ENCODE results near the gene ZBTB20. TPM values are rescaled to one million over a fixed set of nuclear protein-coding genes. Genes with fewer than 3 reads are reported as not detected.

The ZBTB20 gene
- total RNA-seq, 3 donors from 2014 or later, result 62.9 to 150 (median 109) TPM

DNA sequence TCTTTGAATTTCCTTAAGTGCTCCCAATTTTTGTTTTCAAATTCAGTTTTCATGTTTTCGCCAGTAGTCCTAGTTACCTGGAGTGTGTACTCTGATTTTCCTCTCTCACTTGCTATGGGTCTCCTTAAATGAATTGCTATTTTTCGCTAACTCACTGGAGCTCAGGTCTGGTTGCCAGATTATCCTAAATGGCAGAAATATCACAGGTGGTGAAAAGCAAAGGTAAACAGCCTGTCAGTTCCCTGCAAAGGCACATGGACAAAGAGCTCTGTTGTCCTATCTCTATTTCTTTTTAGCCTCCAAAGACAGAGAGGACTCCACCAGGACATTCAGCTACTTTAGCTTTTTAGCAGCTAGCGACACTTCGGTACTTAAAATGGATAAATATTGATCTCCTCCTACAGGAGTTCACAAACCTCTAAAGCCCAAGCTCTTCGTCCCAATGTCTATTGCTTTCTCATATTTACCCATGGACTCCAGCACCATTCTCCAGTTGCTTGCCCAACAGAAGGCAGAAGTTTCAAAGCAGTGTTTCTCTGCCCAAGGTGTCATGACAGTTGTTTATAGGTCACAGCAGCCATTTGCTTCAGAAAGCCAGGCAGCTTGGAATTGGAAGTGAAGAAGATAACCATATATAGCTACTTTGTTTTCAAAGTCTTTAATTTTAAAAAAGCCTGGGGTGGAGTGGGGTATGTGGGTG lies 12.3 kb downstream of the ZBTB20 start:
- H3K4me3 ChIP-seq, result no peak overlapping the region
- TF ChIP-seq CTCF (IDR thresholded peaks at IDR 0.05) (no peak), POLR2A (IDR thresholded peaks at IDR 0.05) (no peak), POLR2AphosphoS5 (IDR thresholded peaks at IDR 0.05) (no peak)
- intact Hi-C loops (cut with DNase I; ENCODE audit: low total_unique reads), result no loop called here
- no peak for DNase-seq (ENCODE audit: low spot score in 2 of 2)
- H3K27me3 ChIP-seq, result no peaks in the 10 kb centered on the region
- no peaks in the 10 kb centered on the region for H3K4me1 ChIP-seq
- no peak overlapping the region for H3K27ac ChIP-seq
- H3K9me3 ChIP-seq, result no peaks in the 10 kb centered on the region
- H3K36me3 ChIP-seq, result no peaks in the 10 kb centered on the region

DNA sequence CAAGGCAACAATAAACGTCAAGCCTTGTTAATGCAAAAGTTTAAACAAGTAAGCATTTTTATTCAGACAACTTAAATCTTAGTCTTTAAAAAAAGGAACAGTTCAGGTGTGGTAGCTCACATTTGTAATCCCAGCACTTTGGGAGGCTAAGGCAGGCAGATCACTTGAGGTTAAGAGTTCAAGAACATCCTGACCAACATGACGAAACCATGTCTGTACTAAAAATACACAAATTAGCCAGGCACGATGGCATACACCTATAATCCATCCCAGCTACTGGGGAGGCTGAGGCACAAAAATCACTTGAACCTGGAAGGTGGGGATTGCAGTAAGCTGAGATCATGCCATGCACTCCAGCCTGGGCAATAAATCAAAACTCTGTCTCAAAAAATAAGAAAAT lies 19.9 kb downstream of the ZBTB20 start:
- H3K4me3 ChIP-seq, result no peak overlapping the region
- no peak for DNase-seq (ENCODE audit: low spot score in 2 of 2)
- H3K27me3 ChIP-seq, result no peaks in the 10 kb centered on the region
- no peaks in the 10 kb centered on the region for H3K36me3 ChIP-seq
- H3K9me3 ChIP-seq, result no peaks in the 10 kb centered on the region
- intact Hi-C loops (cut with DNase I; ENCODE audit: low total_unique reads), result no loop called here
- H3K4me1 ChIP-seq, result no peaks in the 10 kb centered on the region
- no peak for TF ChIP-seq POLR2A (IDR thresholded peaks at IDR 0.05)
- TF ChIP-seq CTCF (IDR thresholded peaks at IDR 0.05), result no peak
- TF ChIP-seq POLR2AphosphoS5 (IDR thresholded peaks at IDR 0.05), result no peak
- H3K27ac ChIP-seq, result no peak overlapping the region

DNA sequence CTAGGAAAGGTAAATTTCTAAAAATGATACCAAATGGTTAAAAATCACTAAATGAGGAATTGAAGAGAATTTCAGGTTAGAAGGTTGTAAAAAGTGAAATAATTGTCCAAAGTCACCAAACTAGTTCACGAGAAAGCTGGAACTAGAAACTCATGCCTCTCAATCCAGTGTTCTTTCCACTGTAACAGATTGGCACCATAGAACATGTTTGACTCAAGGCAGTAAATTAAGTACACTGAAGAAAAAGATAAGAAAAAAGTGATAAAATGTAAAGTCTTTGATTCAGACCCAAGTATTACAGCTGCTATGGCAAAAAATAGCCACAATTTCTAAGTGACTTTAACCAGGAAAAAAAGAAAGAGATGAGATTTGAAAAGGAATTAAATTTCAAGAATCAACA lies 26.5 kb downstream of the ZBTB20 start:
- TF ChIP-seq POLR2A (IDR thresholded peaks at IDR 0.05), result no peak
- no peak for TF ChIP-seq CTCF (IDR thresholded peaks at IDR 0.05)
- Histone ChIP-seq H3K9me3 (no peaks in the 10 kb centered on the region), H3K4me3 (no peak overlapping the region), H3K36me3 (no peaks in the 10 kb centered on the region), H3K27me3 (no peaks in the 10 kb centered on the region), H3K4me1 (no peaks in the 10 kb centered on the region), H3K27ac (no peak overlapping the region)
- DNase-seq (ENCODE audit: low spot score in 2 of 2), result no peak
- intact Hi-C loops (cut with DNase I; ENCODE audit: low total_unique reads), result no loop called here

GRCh38 chr3:115113367-115113766 lies 33.7 kb downstream of the ZBTB20 start:
- Histone ChIP-seq H3K4me3 (no peak overlapping the region), H3K27ac (no peak overlapping the region), H3K27me3 (no peaks in the 10 kb centered on the region)

More at GRCh38 chr3:115113367-115113766, 33.7 kb downstream of the ZBTB20 start:
- TF ChIP-seq POLR2AphosphoS5 (IDR thresholded peaks at IDR 0.05) (no peak), CTCF (IDR thresholded peaks at IDR 0.05) (no peak), POLR2A (IDR thresholded peaks at IDR 0.05) (no peak)
- Histone ChIP-seq H3K9me3 (no peaks in the 10 kb centered on the region), H3K36me3 (no peaks in the 10 kb centered on the region), H3K4me1 (no peaks in the 10 kb centered on the region)
- intact Hi-C loops (cut with DNase I; ENCODE audit: low total_unique reads), result no loop called here
- no peak for DNase-seq (ENCODE audit: low spot score in 2 of 2)
